Measurements from ENCODE around the gene LOXL1. TPM values are rescaled to one million over a fixed set of nuclear protein-coding genes. Genes with fewer than 3 reads are reported as not detected.

LOXL1 gene
- total and polyA plus RNA-seq, 2 of the 13 experiments (the other 11 are each of a cell fraction or from before 2014, with no cell fraction given) = 0.51 to 1.3 TPM

DNA sequence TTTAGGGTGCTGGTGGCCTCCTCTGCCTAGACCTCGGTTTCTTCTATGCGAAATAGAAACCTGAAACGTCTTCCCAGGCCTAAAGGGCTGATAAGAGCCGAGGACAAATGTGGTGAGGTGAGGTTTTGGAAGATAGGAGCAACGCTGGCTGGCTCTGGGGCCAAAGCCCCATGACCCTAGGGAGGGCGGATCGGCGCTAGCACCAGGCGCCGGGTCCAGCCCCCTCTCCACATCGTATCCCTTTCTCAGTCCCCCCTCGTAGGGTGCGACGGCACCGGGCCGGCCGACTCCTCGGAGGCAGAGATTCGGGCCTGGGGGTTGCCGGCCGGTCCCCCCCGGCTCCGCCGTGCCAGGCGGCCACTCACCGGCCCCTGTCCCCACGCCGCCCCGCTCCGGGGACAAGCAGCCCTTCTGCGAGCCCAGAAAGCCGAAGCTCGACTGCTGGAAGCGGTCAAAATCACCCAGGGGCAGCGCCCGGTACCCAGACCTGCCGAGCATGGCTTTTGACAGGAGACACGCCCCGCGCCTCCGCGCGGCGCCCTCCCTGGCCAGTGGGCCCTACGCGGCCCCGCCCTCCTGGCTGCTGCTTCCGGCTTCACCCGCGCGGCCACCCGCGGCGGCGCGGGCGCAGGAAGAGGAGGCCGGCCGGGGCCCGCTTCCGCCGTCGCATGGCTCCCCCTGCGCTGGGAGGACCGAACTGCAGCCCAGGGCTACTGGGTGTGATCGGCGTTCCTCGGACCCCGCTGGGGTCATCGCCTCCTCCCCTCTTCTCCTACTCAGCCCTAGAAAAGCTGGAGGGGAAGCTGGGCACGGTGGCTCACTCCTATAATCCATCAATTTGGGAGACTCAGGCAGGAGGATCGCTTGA is 65.7 kb downstream of the LOXL1 start, which contains the start of gene STOML1 (continued):
- TF ChIP-seq, protein P1, sequence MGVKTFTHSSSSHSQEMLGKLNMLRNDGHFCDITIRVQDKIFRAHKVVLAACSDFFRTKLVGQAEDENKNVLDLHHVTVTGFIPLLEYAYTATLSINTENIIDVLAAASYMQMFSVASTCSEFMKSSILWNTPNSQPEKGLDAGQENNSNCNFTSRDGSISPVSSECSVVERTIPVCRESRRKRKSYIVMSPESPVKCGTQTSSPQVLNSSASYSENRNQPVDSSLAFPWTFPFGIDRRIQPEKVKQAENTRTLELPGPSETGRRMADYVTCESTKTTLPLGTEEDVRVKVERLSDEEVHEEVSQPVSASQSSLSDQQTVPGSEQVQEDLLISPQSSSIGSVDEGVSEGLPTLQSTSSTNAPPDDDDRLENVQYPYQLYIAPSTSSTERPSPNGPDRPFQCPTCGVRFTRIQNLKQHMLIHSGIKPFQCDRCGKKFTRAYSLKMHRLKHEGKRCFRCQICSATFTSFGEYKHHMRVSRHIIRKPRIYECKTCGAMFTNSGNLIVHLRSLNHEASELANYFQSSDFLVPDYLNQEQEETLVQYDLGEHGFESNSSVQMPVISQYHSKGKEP (CRISPR knock-in tag; IDR thresholded peaks at IDR 0.05) = no peak
- TF ChIP-seq ZNF263 (CRISPR knock-in tag; IDR thresholded peaks at IDR 0.05) (no peak), GZF1 (CRISPR knock-in tag; IDR thresholded peaks at IDR 0.05) (no peak), NR2F1 (CRISPR knock-in tag; IDR thresholded peaks at IDR 0.05) (no peak), ARHGAP35 (CRISPR knock-in tag; IDR thresholded peaks at IDR 0.05; ENCODE audit: borderline replicate concordance) (no peak), FOXJ3 (CRISPR knock-in tag; IDR thresholded peaks at IDR 0.05; ENCODE audit: borderline replicate concordance) (no peak), ZZZ3 (CRISPR knock-in tag; IDR thresholded peaks at IDR 0.05; ENCODE audit: borderline replicate concordance) (no peak), MAFF (IDR thresholded peaks at IDR 0.05; ENCODE audit: low read depth, low read length) (no peak), NFIC (IDR thresholded peaks at IDR 0.05; ENCODE audit: low read length) (no peak), RCOR2 (CRISPR knock-in tag; IDR thresholded peaks at IDR 0.05) (no peak), ZNF747 (CRISPR knock-in tag; IDR thresholded peaks at IDR 0.05; ENCODE audit: borderline replicate concordance) (no peak), ZNF75D (CRISPR knock-in tag; IDR thresholded peaks at IDR 0.05; ENCODE audit: borderline replicate concordance) (no peak), XRCC5 (optimal IDR thresholded peaks at IDR 0.05; ENCODE audit: low read length) (peak; percentile 78)
- TF ChIP-seq, protein P2, sequence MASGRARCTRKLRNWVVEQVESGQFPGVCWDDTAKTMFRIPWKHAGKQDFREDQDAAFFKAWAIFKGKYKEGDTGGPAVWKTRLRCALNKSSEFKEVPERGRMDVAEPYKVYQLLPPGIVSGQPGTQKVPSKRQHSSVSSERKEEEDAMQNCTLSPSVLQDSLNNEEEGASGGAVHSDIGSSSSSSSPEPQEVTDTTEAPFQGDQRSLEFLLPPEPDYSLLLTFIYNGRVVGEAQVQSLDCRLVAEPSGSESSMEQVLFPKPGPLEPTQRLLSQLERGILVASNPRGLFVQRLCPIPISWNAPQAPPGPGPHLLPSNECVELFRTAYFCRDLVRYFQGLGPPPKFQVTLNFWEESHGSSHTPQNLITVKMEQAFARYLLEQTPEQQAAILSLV (CRISPR knock-in tag; IDR thresholded peaks at IDR 0.05; ENCODE audit: borderline replicate concordance) = peak; percentile 73; the same call in 1 of the 2 replicates
- TF ChIP-seq, protein P3, sequence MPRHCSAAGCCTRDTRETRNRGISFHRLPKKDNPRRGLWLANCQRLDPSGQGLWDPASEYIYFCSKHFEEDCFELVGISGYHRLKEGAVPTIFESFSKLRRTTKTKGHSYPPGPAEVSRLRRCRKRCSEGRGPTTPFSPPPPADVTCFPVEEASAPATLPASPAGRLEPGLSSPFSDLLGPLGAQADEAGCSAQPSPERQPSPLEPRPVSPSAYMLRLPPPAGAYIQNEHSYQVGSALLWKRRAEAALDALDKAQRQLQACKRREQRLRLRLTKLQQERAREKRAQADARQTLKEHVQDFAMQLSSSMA (CRISPR knock-in tag; IDR thresholded peaks at IDR 0.05) = no peak
- TF ChIP-seq, protein P4, sequence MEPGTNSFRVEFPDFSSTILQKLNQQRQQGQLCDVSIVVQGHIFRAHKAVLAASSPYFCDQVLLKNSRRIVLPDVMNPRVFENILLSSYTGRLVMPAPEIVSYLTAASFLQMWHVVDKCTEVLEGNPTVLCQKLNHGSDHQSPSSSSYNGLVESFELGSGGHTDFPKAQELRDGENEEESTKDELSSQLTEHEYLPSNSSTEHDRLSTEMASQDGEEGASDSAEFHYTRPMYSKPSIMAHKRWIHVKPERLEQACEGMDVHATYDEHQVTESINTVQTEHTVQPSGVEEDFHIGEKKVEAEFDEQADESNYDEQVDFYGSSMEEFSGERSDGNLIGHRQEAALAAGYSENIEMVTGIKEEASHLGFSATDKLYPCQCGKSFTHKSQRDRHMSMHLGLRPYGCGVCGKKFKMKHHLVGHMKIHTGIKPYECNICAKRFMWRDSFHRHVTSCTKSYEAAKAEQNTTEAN (CRISPR knock-in tag; conservative IDR thresholded peaks at IDR 0.05) = 0 out of 2 replicates have a peak, but pooled peaks have one; percentile 31
- TF ChIP-seq, protein P5, sequence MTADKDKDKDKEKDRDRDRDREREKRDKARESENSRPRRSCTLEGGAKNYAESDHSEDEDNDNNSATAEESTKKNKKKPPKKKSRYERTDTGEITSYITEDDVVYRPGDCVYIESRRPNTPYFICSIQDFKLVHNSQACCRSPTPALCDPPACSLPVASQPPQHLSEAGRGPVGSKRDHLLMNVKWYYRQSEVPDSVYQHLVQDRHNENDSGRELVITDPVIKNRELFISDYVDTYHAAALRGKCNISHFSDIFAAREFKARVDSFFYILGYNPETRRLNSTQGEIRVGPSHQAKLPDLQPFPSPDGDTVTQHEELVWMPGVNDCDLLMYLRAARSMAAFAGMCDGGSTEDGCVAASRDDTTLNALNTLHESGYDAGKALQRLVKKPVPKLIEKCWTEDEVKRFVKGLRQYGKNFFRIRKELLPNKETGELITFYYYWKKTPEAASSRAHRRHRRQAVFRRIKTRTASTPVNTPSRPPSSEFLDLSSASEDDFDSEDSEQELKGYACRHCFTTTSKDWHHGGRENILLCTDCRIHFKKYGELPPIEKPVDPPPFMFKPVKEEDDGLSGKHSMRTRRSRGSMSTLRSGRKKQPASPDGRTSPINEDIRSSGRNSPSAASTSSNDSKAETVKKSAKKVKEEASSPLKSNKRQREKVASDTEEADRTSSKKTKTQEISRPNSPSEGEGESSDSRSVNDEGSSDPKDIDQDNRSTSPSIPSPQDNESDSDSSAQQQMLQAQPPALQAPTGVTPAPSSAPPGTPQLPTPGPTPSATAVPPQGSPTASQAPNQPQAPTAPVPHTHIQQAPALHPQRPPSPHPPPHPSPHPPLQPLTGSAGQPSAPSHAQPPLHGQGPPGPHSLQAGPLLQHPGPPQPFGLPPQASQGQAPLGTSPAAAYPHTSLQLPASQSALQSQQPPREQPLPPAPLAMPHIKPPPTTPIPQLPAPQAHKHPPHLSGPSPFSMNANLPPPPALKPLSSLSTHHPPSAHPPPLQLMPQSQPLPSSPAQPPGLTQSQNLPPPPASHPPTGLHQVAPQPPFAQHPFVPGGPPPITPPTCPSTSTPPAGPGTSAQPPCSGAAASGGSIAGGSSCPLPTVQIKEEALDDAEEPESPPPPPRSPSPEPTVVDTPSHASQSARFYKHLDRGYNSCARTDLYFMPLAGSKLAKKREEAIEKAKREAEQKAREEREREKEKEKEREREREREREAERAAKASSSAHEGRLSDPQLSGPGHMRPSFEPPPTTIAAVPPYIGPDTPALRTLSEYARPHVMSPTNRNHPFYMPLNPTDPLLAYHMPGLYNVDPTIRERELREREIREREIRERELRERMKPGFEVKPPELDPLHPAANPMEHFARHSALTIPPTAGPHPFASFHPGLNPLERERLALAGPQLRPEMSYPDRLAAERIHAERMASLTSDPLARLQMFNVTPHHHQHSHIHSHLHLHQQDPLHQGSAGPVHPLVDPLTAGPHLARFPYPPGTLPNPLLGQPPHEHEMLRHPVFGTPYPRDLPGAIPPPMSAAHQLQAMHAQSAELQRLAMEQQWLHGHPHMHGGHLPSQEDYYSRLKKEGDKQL (CRISPR knock-in tag; IDR thresholded peaks at IDR 0.05; ENCODE audit: low read depth) = no peak
- TF ChIP-seq, protein P6, sequence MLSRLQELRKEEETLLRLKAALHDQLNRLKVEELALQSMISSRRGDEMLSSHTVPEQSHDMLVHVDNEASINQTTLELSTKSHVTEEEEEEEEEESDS (CRISPR knock-in tag; IDR thresholded peaks at IDR 0.05; ENCODE audit: borderline replicate concordance) = no peak
